HL-60/S4 (cell line): ENCODE measurements around the gene NNAT.

Experiments
- in situ Hi-C: fragments of 300-500 bp; cut with MboI; formaldehyde crosslinking; loops from 2 replicates; pipeline ENCODE4 v1.14.3; 2022; ENCODE audit warnings: low sequenced_read_pairs

The NNAT gene

GRCh38 chr20:37523911-37524700 lies 3.1 kb downstream of the NNAT start:
- in situ Hi-C loops = no loop called here

DNA sequence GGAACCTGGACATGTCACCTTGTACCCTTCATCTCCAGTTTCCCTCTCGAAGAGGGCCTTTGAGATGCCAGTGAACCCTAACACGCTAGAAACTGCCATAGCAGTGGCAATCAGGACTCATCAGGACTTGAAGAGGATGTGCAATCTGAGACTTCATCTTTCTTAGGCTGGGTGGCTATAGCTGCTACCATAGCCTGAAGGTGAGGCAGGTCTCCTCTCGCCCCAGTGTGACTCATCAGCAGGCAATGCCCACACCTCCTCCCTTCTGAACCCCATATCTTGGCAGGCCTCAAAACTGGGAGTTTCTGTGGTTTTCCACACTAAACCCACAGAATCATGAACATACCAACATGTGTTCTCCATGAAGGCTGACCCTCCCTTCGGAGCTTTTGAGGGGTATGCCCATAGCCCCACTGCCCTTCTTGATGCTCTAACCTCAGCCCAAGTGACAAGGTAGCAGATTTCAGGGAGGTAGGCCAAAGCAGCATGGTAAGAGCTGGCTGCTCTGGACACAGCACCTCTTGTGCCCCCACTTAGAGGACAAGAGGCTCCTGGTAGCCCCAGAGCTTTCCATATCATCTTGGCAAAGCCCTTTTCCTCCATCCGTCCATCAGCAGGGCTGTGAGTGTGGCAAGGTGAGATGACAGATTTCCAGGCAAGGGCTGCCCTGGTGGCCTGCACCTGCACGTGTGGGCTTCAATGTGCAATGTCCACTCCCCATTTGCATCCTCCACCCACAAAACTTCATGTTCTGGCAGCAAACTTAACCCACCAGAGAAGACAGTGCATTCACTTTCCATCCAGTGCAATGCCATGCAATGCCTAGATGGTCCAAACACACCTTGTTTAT lies 4.0 kb downstream of the NNAT start:
- in situ Hi-C loops = loop anchor here (5.0 kb wide), 1 partner anchor 258 kb away; no protein-coding TSS in a partner anchor

GRCh38 chr20:37525810-37526209 lies 4.8 kb downstream of the NNAT start:
- in situ Hi-C loops = loop anchor here (5.0 kb wide), 1 partner anchor 259 kb away; no protein-coding TSS in a partner anchor

DNA sequence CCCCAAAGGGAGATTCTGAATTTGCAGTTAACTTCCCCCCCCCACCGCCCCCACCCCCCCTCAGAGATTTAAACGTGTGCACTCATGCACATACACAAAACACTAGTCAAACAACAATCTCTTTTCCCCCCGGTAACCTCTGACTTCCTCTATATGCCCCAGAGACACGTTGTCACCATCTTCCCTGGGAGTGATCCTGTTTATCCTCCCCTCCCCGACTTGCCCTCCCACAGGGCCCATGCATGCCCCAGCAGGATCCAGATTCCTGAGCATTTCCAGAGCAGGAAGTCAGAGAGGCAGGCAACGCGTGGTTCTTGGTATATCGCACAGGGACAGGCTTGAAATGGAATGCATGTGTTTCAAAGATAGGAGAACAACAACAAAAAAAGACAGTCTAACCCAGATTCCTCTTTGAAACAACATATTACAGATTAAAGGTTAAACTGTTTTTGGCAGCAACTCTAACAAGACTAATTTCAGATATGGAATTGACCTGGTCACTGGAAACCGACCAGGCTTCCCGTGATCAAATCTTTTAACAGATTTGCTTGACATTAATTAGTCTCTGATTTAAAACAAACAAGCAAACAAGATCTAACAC lies 5.3 kb downstream of the NNAT start:
- in situ Hi-C loops = loop anchor here (5.0 kb wide), 1 partner anchor 259 kb away; no protein-coding TSS in a partner anchor

DNA sequence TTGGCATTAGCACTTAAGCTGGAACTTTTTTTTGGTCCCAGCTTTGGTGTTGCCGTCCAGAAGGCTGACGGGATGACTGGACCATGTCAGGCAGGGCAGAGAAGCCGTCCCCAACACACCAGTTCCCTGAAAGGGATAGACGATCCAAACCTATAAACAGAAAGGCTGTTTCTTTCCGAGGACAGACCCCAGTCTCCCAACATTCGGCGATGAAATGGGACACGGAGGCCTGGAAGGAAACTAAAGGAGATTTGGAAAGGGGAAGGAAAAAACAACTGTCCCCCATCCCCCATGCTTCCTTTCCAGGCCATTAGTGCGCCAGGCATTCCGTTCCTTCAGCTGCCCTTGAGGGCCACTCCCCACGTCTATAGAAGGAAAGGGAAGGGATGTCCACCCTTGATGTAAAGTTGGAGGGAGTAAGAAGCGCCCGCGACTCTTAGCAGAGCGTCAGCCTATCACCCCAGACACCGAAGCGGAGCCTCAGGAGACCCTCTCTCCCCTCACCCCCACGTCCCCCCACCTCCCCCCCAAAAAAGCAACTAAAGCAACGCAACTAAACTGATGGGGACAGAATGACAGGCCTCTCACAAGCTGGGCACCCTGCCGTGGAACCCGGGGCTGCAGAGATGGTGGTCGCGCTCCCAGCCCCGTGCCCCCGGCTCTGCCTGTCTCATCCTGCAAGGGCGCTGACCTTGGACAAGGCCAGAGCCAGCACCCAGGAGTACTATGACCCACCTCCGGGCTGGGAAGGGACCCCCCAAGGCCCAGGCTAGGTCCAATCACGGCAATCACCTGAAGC lies 6.0 kb downstream of the NNAT start:
- in situ Hi-C loops = loop anchor here (5.0 kb wide), 1 partner anchor 260 kb away; no protein-coding TSS in a partner anchor

- in situ Hi-C loops = loop anchor here (5.0 kb wide), 1 partner anchor 261 kb away; no protein-coding TSS in a partner anchor
Measured at GRCh38 chr20:37527638-37528445, 6.8 kb downstream of the NNAT start, which contains the start of gene BLCAP. TSS of gene BLCAP (minus strand) at chr20:37527876. CDS start at chr20:37519174, 8,702 bp downstream.

- in situ Hi-C loops = loop anchor here (5.0 kb wide), 1 partner anchor 261 kb away; no protein-coding TSS in a partner anchor
Measured at GRCh38 chr20:37528446-37529213, 7.6 kb downstream of the NNAT start.

DNA sequence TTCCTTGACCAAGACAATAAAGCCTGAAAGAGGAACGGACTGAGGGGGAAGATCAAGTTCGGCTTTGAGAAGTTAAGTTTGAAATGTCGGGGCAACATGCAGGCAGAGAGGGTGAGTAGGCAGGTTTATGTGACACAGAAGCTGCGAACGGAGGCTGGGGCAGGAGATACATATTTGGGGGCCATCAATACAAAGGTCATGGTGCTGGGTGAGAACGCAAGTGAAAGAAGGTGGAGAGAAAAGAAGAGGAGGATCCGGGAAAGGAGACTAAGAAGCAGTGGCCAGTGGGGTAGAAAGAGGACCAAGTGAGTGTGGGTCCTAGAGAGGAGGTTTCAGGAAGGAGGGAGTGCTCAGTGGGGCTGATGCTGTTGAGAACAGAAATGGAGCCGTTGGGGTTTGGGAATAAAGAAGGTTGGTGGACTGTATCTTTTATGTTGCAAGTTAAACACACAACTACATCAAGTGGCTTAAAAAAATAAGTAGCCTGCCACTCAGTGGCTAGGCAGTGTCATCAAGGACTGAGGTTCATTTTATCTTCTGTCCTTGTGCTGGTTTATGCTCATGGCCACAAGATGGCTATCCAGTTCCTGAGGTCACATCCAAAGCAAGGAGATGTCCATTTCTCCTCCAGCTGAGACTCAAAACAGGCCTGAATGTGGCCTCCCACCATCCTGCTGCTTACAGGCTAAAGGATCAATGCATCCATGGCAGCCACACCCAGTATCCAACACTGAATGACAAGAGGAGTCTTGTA lies 8.3 kb downstream of the NNAT start:
- in situ Hi-C loops = loop anchor here (5.0 kb wide), 1 partner anchor 262 kb away; no protein-coding TSS in a partner anchor

DNA sequence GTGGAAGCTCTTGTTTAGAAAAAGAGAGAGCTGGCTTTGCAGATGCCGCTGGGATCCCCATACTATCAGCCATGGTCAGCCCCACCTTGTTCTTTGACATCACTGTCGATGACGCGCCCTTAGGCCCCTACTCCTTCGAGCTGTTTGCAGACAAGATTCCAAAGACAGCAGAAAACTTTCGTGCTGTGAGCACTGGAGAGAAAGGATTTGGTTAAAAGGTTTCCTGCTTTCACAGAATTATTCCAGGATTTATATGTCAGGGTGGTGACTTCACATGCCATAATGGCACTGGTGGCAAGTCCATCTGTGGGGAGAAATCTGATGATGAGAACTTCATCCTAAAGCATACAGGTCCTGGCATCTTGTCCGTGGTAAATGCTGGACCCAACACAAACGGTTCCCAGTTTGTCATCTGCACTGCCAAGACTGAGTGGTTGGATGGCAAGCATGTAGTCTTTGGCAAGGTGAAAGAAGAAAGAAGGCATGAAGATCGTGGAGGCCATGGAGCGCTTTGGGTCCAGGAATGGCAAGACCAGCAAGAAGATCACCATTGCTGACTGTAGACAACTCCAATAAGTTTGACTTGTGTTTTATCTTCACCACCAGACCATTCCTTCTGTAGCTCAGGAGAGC lies 9.0 kb downstream of the NNAT start:
- in situ Hi-C loops = loop anchor here (5.0 to 10.0 kb wide), 3 partner anchors 143 to 325 kb away; no protein-coding TSS in a partner anchor

GRCh38 chr20:37530696-37531095 lies 9.6 kb downstream of the NNAT start:
- in situ Hi-C loops = loop anchor here (5.0 to 10.0 kb wide), 2 partner anchors 143 to 326 kb away; no protein-coding TSS in a partner anchor

DNA sequence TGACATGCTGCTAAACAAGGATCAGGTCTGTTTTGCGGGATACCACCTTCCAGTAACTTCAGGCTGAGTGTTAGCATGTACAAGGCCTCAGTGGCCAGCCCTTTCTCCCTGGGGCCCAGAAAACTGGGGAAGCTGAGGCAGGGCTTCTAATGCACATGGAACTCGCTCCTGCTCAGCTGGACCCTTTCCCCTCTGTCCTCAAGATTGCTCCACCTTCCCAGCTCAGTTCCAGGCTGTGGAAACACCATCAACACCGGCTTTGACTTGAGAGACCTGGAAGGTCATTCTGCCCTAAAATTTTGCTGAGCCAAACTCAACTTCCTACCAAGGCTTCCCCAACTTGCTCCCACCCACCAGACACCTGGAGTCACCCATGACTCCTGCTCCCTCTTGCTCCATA lies 10.8 kb downstream of the NNAT start:
- in situ Hi-C loops = loop anchor here (5.0 to 10.0 kb wide), 2 partner anchors 145 to 327 kb away; no protein-coding TSS in a partner anchor

DNA sequence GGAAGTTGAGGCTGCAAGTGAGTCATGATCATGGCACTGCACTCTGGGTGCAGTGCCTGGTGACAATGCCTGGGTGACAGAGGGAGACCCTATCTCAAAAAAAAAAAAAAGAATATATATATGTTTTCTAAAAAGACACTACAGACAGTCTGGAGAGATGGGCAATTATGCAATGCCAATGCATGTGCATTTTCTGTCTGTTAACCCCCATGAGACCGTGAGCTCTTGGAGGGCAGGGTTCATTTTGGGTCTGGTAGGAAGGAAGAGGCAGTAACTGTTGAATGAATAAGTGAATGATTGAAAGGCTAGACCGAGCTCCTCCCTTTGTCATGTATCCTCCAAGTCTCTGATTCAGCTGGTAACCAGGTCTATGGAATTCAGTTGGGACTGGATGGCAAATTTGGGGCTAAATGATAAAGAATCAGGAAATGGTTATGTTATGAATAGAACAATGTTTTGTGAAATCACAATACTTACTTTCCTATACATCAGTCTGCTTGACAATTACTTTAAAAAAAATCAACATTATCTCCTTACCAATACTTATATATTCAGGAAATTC lies 12.2 kb downstream of the NNAT start:
- in situ Hi-C loops = loop anchor here (5.0 to 10.0 kb wide), 2 partner anchors 146 to 328 kb away; no protein-coding TSS in a partner anchor

- in situ Hi-C loops = loop anchor here (5.0 to 10.0 kb wide), 2 partner anchors 147 to 330 kb away; no protein-coding TSS in a partner anchor
Measured at GRCh38 chr20:37534401-37535157, 13.5 kb downstream of the NNAT start.

DNA sequence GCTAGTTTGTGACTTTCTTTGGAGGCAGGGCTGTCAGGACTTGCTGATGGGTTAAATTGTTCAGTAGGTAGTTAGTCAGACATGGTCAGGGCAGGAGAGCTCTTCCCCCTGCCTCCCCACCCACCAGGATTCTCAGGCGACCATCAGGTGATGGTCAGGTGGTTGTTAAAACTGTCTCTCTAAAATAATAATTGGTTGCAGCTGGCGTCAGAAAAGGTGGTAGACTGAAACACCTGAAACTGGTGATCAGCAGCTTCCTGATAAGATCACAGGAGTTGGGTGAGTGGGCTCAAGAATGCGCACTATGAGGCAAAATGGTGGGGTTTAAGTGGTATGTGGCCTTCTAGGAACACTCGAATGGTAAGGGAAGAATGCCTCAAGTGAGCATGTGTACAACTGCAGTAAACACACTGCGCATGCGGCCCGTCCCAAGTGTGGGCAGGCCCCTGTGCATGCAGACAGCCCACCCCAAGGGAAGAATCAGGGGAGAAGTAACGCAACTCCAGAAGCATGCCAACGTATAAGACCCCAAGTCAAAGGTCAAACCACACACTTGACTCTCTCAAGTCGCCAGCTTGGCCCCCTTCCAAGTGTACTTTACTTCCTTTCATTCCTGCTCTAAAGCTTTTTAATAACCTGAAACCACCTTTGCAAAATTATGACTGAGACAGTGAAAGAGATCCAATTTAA lies 14.5 kb downstream of the NNAT start:
- in situ Hi-C loops = loop anchor here (10.0 kb wide), 1 partner anchor 331 kb away; no protein-coding TSS in a partner anchor

DNA sequence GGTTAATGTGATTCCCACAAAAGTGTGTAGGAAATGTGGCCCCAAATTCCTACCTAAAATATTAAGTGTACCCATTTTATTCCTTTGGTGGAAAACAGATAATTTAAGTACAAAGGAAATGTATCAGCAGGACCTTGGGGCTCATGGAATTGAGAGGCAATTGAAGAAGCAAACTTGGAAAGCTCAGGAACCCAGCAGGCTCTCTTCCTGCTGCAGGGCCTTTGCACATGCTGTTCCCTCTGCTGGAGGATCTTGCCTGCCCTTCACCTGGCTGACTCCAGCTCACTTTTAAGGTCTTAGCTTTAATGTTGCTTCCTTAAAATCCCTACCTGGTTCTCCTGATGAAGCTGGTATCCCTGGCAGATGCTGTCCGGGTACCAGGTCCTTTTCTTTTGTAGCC lies 16.5 kb downstream of the NNAT start:
- in situ Hi-C loops = loop anchor here (10.0 kb wide), 1 partner anchor 333 kb away; no protein-coding TSS in a partner anchor
